D721Med (cell line): ENCODE measurements around the gene SLC6A20.

Experiments used
- DNase-seq: peaks from one replicate; pipeline ENCODE4 v3.0.0; 2011; ENCODE audit warnings: low spot score; ENCODE audit not compliant: insufficient read length
- FAIRE-seq: peaks from 2 replicates; lab custom pipeline; 2011; peaks lifted over from hg19 to GRCh38; lab: Jason Lieb, UNC
- TF ChIP-seq, protein P1 (sequence below): IDR thresholded peaks from 2 replicates; pipeline ENCODE4 v1.5.1; 2012; ENCODE audit warnings: mild to moderate bottlenecking, control low read depth; ENCODE audit not compliant: insufficient read depth; ENCODE audit errors: missing control alignments

The SLC6A20 gene

DNA sequence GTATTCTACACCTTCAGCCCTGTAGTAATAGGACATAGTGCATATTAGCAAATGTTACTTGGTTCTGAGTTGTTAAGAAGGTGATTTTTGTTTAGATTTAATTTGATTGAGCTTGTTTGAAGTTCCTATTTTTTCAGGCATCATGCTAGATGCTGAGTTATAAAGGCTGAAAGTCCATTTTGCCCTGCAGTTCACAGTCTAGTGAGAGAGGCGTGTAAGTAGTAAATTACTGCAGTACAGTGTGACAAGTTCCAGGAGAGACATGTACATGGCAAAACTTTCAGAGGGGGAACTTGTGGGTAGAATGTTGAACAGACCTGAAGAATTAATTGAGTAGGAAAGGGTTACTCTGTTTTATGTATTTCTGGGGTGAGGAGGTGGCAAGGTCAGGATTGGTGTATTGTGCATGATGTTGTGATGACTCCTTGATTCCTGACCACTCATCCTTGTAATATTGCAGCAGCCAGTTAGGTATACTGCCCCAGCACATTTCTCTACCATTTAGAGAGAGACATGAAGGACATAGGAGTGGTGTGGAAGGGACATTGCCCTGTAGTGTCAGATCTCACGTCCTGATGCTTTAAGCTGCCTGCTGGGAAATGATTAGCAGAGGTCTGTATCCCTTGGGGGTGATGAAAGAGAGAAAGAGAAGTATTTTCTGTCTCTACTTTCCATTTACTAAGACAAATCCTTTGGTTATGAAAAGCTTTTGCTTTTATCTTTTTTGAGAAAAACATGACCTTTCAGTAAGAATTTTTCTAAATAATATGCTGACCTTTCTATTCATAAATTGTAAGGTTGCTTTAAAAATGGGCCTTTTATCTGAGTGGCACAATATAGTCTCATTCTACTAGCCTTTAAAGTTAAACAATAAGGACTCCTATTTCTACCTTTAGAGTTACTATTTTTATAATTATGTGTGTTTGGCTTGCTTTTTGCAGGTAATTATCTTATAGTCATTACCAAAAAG lies 90.2 kb downstream of the SLC6A20 start:
- DNase-seq (no peak), FAIRE-seq (no peak)

More for the DNA sequence above, 90.2 kb downstream of the SLC6A20 start:
- TF ChIP-seq, protein P1, sequence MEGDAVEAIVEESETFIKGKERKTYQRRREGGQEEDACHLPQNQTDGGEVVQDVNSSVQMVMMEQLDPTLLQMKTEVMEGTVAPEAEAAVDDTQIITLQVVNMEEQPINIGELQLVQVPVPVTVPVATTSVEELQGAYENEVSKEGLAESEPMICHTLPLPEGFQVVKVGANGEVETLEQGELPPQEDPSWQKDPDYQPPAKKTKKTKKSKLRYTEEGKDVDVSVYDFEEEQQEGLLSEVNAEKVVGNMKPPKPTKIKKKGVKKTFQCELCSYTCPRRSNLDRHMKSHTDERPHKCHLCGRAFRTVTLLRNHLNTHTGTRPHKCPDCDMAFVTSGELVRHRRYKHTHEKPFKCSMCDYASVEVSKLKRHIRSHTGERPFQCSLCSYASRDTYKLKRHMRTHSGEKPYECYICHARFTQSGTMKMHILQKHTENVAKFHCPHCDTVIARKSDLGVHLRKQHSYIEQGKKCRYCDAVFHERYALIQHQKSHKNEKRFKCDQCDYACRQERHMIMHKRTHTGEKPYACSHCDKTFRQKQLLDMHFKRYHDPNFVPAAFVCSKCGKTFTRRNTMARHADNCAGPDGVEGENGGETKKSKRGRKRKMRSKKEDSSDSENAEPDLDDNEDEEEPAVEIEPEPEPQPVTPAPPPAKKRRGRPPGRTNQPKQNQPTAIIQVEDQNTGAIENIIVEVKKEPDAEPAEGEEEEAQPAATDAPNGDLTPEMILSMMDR, result no peak
